CD14-positive monocyte (primary cell): Measurements from ENCODE around the gene DAZAP1. TPM values are rescaled to one million over a fixed set of nuclear protein-coding genes. Genes with fewer than 3 reads are reported as not detected.

Experiments used
- DNase-seq, 3 donors: peaks; one replicate each; pipeline ENCODE4 v3.0.0-alpha.2; 2011 to 2022
- H2AFZ ChIP-seq: 2 replicates; pipeline ENCODE4 v1.6.0; 2012; ENCODE audit warnings: mild to moderate bottlenecking, low read depth, low read length, inconsistent platforms; ENCODE audit not compliant: insufficient read depth, poor library complexity, severe bottlenecking
- H3K27ac ChIP-seq, 2 donors: 1 replicate in 1 of 2; 2 replicates in 1 of 2; pipeline ENCODE4 v1.5.1; 2012 to 2013; ENCODE audit warnings: low read length in 2 of 2, control low read depth in 1 of 2, inconsistent platforms in 1 of 2, low read depth in 1 of 2, mild to moderate bottlenecking in 1 of 2
- H3K27me3 ChIP-seq, 2 donors: one replicate each; pipeline versions ENCODE4 v1.6.0 to v1.6.1; 2011 to 2013; ENCODE audit warnings: low read length in 2 of 2; ENCODE audit not compliant: control insufficient read depth in 2 of 2, insufficient read depth in 2 of 2
- H3K36me3 ChIP-seq, 2 donors: replicated peaks in 1 of 2; 1 replicate in 1 of 2; 2 replicates in 1 of 2; pipeline versions ENCODE4 v1.5.1 to v1.6.1; 2012 to 2013; ENCODE audit warnings: low read length in 2 of 2, control low read depth in 1 of 2, inconsistent platforms in 1 of 2, mild to moderate bottlenecking in 1 of 2; ENCODE audit not compliant: insufficient read depth in 2 of 2, control insufficient read depth in 1 of 2
- H3K4me1 ChIP-seq, 2 donors: 1 replicate in 1 of 2; 2 replicates in 1 of 2; pipeline versions ENCODE4 v1.5.1 to v1.6.1; 2012 to 2013; ENCODE audit warnings: low read length in 2 of 2, control low read depth in 1 of 2, inconsistent platforms in 1 of 2, mild to moderate bottlenecking in 1 of 2, moderate library complexity in 1 of 2; ENCODE audit not compliant: insufficient read depth in 2 of 2, control insufficient read depth in 1 of 2
- H3K4me2 ChIP-seq: replicated peaks from 2 replicates; pipeline ENCODE3; 2012; ENCODE audit warnings: low read length, moderate library complexity, mild to moderate bottlenecking; ENCODE audit not compliant: poor library complexity, severe bottlenecking; ENCODE audit errors: extremely low read depth
- H3K4me3 ChIP-seq, 3 experiments: fragments of 200-600 bp in 1 of 3; sonication (generic) in 1 of 3; replicated peaks in 1 of 3; 1 replicate in 2 of 3; 2 replicates in 1 of 3; pipeline ENCODE4 v1.5.1; 2011 to 2013; ENCODE audit warnings: low read length in 3 of 3, mild to moderate bottlenecking in 3 of 3, control low read depth in 2 of 3, low read depth in 2 of 3, inconsistent platforms in 1 of 3, moderate library complexity in 1 of 3
- H3K79me2 ChIP-seq: 2 replicates; pipeline ENCODE4 v1.6.0; 2012; ENCODE audit warnings: mild to moderate bottlenecking, control low read depth, inconsistent platforms, low read length, moderate library complexity; ENCODE audit not compliant: insufficient read depth
- H3K9ac ChIP-seq: 2 replicates; pipeline ENCODE4 v1.6.0; 2017; ENCODE audit warnings: low read length, mild to moderate bottlenecking; ENCODE audit not compliant: insufficient read depth, poor library complexity, severe bottlenecking
- H3K9me3 ChIP-seq, 2 donors: replicated peaks in 1 of 2; 1 replicate in 1 of 2; 2 replicates in 1 of 2; pipeline versions ENCODE4 v1.5.1 to v1.6.1; 2012 to 2013; ENCODE audit warnings: low read length in 2 of 2, control low read depth in 1 of 2; ENCODE audit not compliant: control insufficient read depth in 1 of 2, insufficient read depth in 1 of 2
- H4K20me1 ChIP-seq: 2 replicates; pipeline ENCODE4 v1.6.0; 2012; ENCODE audit warnings: mild to moderate bottlenecking, low read length, control low read depth, moderate library complexity; ENCODE audit not compliant: insufficient read depth
- H3K27ac Mint-ChIP-seq, 7 donors: one replicate each; pipeline ENCODE4 v1.8.0; 2020; ENCODE audit warnings: mild to moderate bottlenecking in 7 of 7, mixed read lengths in 7 of 7, moderate library complexity in 6 of 7, inconsistent platforms in 2 of 7
- H3K27me3 Mint-ChIP-seq, 3 donors: one replicate each; pipeline ENCODE4 v1.8.0; 2021 to 2022; ENCODE audit warnings: low read depth in 3 of 3, mild to moderate bottlenecking in 3 of 3, mixed read lengths in 3 of 3, moderate library complexity in 3 of 3, inconsistent platforms in 1 of 3
- H3K36me3 Mint-ChIP-seq, 2 donors: one replicate each; pipeline ENCODE4 v1.8.0; 2020; ENCODE audit warnings: mixed read lengths in 2 of 2, inconsistent platforms in 1 of 2, mild to moderate bottlenecking in 1 of 2
- H3K4me1 Mint-ChIP-seq: one replicate; pipeline ENCODE4 v1.8.0; 2020; ENCODE audit warnings: mild to moderate bottlenecking, mixed read lengths
- H3K4me3 Mint-ChIP-seq, 2 donors: one replicate each; pipeline ENCODE4 v1.8.0; 2020; ENCODE audit warnings: mild to moderate bottlenecking in 2 of 2, mixed read lengths in 2 of 2, moderate library complexity in 1 of 2
- H3K9me3 Mint-ChIP-seq, 7 donors: one replicate each; pipeline ENCODE4 v1.8.0; 2020 to 2022; ENCODE audit warnings: mixed read lengths in 7 of 7, mild to moderate bottlenecking in 6 of 7, moderate library complexity in 6 of 7, inconsistent platforms in 2 of 7
- whole genome bisulfite sequencing: methylation state at CpG from one replicate; pipeline ENCODE4 v1.1.5; 2013; ENCODE audit warnings: missing lambda C conversion rate; ENCODE audit not compliant: insufficient coverage; 5-methylcytosine and 5-hydroxymethylcytosine counted together
- intact Hi-C, 2 donors: fragments of 100-400 bp; cut with micrococcal nuclease; formaldehyde crosslinking; loops; one replicate each; pipeline versions ENCODE4 v1.15.0 to v1.15.1; 2023
- polyA plus RNA-seq, 3 donors: library from polyadenylated mRNA; depleted of rRNA in 1 of 3; unstranded in 2 of 3; stranded (reverse) in 1 of 3; fragments of 300-500 nt in 2 of 3; fragments of >200 nt in 1 of 3; fragmentation: Illumina TruSeq in 2 of 3; gene quantifications; 1 replicate in 2 of 3; 2 replicates in 1 of 3; pipeline ENCODE4 v1.2.3, GENCODE V29; 2012 to 2021
- TF ChIP-seq, protein P1 (sequence below): fragments of 200-600 bp; IDR thresholded peaks from one replicate; pipeline ENCODE4 v1.8.0; 2022; ENCODE audit warnings: antibody characterized with exemption, mild to moderate bottlenecking

DAZAP1 gene
- polyA plus RNA-seq, 3 donors: 3.3 to 57.1 (median 4.2) TPM

DNA sequence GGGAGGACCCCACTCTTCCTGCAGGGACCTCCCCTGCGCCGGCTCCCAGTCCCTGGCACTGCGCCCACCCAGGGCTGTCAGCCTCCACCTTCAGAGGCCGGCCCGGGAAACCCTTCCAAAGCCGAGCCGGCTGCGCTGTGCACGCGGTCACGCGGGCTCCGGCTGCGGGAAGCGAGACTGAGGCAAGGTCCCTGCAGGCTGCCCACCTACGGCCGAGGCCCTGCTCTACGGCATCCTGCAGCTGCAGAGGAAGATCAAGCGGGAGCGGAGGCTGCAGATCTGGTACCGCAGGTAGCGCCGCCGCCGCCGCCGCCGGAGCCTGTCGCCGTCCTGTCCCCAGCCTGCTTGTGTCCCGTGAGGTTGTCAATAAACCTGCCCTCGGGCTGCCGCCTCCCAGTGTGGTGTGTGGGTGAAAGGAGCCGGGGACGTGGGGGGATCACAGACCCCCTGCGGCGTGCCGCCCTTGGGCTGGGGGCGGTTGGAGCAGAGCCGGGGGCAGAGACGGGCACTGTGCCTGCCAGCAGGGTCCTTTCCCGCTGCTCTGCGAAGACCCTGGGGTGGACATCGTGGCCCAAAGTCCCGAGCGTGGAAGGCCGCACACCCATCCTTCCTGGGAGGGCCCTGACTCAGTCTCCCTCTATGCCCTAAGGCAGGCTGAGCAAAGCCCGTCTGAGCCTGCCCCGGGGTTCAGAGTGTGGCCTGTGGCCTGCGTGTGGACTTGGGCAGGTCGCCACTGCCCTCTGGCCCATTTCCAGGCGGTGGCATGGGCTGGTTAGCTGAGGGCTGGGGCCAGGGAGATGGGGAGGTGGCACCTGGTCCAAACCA lies 12.0 kb upstream of the DAZAP1 start:
- 93% methylated on average over 52 of the region's 52 CpGs for WGBS
- Histone ChIP-seq H3K4me3 (no peak overlapping the region), H3K4me1 (peaks cover 0 to 11% of the 10 kb centered on the region in 2 donors), H3K27ac (no peak overlapping the region), H3K79me2 (no peaks in the 10 kb centered on the region), H3K27me3 (peaks cover 0 to 4% of the 10 kb centered on the region in 2 donors), H3K9me3 (no peaks in the 10 kb centered on the region), H4K20me1 (no peaks in the 10 kb centered on the region), H3K4me2 (no peak overlapping the region), H3K9ac (no peak overlapping the region), H2AFZ (no peak overlapping the region), H3K36me3 (peaks cover 46% of the 10 kb centered on the region in 2 donors)
- Mint-ChIP-seq H3K27ac (no peak overlapping the region), H3K4me3 (no peak overlapping the region), H3K9me3 (no peaks in the 10 kb centered on the region), H3K4me1 (peaks cover 6% of the 10 kb centered on the region), H3K27me3 (peaks cover 4 to 9% (median 5%) of the 10 kb centered on the region in 3 donors), H3K36me3 (peaks cover 30 to 38% of the 10 kb centered on the region in 2 donors)
- intact Hi-C loops: no loop called here
- no peak for DNase-seq
- TF ChIP-seq, protein P1, sequence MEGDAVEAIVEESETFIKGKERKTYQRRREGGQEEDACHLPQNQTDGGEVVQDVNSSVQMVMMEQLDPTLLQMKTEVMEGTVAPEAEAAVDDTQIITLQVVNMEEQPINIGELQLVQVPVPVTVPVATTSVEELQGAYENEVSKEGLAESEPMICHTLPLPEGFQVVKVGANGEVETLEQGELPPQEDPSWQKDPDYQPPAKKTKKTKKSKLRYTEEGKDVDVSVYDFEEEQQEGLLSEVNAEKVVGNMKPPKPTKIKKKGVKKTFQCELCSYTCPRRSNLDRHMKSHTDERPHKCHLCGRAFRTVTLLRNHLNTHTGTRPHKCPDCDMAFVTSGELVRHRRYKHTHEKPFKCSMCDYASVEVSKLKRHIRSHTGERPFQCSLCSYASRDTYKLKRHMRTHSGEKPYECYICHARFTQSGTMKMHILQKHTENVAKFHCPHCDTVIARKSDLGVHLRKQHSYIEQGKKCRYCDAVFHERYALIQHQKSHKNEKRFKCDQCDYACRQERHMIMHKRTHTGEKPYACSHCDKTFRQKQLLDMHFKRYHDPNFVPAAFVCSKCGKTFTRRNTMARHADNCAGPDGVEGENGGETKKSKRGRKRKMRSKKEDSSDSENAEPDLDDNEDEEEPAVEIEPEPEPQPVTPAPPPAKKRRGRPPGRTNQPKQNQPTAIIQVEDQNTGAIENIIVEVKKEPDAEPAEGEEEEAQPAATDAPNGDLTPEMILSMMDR: no peak

DNA sequence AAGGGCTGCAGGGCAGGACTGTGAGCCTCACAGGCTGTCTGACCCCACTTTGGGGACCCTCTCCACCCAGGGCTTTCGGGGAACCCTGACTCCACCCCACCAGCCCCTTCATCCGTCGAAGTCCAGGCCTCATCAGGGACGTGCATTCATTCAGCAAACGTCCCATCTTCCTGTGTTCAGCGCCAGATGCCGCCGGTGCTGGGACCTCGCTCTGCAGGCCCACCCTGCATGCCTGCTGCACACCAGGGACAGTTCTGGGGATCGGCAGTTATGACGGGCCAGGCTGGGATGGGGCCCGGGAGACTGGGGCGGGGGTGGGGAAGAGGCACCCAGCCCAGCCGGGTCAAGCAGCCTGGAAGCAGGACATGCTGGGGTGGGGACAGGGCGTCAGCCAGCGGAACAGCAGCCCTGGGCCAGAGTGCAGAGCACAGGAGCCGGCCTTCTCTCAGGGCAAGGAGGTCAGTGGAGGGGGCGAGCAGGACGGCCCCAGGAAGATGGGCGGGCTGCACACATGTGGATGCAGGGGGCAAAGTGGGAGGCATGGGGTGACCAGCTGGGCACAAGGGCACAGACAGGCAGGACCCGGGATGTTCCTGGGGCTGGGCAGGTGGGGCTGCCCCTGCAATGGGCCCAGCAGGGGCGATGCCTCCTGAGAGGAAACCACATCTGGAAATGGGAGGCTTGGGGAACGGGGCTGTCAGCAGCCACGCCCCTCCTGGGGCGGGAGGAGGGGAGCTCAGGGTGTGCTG lies 11.2 kb upstream of the DAZAP1 start:
- Mint-ChIP-seq H3K27me3 (peaks cover 6 to 16% (median 10%) of the 10 kb centered on the region in 3 donors), H3K9me3 (no peaks in the 10 kb centered on the region), H3K36me3 (peaks cover 22 to 30% of the 10 kb centered on the region in 2 donors), H3K4me3 (no peak overlapping the region), H3K27ac (no peak overlapping the region), H3K4me1 (peaks cover 12% of the 10 kb centered on the region)
- 46% methylated on average over 22 of the region's 25 CpGs for WGBS
- DNase-seq: no peak
- Histone ChIP-seq H3K27ac (no peak overlapping the region), H3K9ac (no peak overlapping the region), H2AFZ (no peak overlapping the region), H3K36me3 (peaks cover 38 to 39% of the 10 kb centered on the region in 2 donors), H3K79me2 (no peaks in the 10 kb centered on the region), H3K4me1 (peaks cover 7 to 19% of the 10 kb centered on the region in 2 donors), H3K4me3 (no peak overlapping the region), H3K9me3 (no peaks in the 10 kb centered on the region), H3K4me2 (no peak overlapping the region), H3K27me3 (peaks cover 0 to 10% of the 10 kb centered on the region in 2 donors), H4K20me1 (no peaks in the 10 kb centered on the region)
- intact Hi-C loops: no loop called here
- TF ChIP-seq, protein P1: no peak
